HG03571 (cell line): Measurements from ENCODE around the gene SYTL5.
A peak's percentile ranks its signal among the peaks of the same experiment; 100 is the strongest.

Experiments
- ATAC-seq: cut with Tn5 transposase; IDR thresholded peaks from one replicate; pipeline ENCODE4 v1.9.1; 2021; ENCODE audit not compliant: unreplicated experiment

SYTL5 gene

DNA sequence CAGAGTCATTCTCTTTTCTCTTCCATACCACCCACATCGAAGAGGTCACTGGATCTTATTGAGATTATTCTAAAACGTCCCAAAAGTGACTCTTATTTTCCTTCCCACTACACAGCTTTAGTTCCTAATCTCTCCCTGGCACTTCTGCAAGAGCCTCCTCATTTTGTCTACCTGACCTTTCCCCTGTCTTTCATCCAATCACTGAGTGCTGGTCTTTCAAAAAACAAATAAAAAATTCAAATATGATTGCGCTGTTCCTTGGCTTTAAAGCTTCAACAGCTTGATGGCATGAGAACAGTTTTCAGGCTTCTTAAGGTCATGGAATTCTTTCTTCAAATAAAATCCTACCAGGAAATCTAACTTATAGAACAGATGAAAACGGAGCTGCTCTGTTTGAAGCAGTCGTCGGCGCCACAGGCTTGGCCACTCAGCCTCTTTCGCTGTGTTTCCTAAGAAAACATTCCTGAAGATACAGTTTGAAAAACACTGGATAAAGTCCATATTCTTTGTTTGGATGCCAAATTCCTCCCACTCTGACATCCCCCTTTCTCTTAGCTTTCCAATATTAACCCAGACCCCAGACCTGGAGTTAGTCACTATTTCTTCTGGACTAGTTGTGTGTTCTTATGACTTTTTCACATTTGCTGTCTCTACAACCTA is 12.5 kb downstream of the SYTL5 start:
- no peak for ATAC-seq

DNA sequence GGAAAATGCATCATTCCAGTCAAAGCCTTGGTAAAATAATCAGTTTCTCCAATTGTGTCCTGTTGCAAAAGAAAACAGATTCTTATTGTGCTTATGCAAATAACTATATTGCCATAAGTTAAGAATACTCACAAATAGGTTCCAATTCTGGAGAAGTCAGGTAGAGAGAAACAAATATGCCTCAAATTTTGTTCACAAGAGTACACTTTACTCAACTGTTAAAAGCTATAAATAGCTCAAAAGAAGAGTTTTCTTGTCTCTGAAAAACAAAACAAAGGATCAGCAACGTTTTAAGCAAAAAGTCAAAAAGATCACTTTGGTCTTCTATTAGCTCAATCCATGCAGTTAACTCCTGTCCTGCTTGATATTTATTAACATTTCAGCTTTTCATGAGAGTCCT is 21.9 kb downstream of the SYTL5 start:
- ATAC-seq = no peak

DNA sequence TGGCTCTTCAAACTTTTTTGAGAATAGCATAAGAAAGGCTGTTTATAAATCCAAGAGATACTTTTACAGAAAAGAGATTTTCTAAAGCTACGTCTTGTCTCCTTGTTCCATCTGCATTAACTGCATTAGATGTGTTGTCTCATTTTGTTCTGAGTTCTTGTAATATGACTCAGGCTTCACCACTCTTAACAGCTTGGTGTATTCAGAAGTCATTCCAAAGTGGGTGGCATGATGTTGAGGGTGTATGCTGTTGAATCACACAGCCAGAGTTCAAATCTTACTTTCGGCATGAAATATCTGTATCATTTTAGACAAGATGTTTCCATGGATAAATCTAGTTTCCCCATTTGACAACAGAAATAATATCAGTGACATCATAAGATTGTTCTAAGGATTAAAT is 30.1 kb downstream of the SYTL5 start:
- no peak for ATAC-seq

DNA sequence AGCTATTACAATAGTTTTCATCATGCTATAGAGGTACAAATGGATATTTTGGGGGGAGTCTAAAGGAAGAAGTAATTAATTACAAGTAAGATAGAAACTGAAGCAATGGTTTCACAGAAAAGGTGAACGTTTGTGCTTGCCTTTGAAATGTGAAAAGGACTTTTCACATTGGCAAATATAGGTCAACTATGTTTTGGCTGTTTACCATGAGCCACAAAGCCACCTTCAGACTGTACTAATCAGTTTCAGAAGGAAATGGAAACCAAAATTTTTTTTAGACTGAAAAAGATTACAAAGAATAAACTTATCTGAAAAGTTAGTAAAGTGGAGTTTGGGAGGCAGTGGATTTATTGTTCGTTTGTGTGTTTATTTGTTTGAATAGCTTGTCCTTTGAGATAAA is 32.1 kb downstream of the SYTL5 start:
- no peak for ATAC-seq

DNA sequence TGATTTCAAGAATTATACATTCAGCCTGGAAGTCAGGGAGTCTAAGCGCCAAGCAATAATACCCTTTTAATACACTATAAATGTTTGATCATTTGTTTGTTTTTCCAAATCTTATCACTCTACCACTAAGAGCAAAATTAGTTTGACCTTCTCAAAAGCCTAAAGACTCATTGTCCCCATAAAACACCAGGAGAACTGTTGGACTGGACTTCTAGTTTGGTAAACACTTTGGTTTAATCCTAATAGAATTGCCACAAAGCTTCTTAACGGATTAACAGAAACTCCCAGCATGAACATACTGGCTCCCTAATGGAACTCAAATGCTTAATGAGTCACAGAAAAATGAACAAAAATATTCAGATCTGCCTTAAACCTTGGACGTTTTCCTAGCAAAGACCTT is 34.9 kb downstream of the SYTL5 start:
- no peak for ATAC-seq

DNA sequence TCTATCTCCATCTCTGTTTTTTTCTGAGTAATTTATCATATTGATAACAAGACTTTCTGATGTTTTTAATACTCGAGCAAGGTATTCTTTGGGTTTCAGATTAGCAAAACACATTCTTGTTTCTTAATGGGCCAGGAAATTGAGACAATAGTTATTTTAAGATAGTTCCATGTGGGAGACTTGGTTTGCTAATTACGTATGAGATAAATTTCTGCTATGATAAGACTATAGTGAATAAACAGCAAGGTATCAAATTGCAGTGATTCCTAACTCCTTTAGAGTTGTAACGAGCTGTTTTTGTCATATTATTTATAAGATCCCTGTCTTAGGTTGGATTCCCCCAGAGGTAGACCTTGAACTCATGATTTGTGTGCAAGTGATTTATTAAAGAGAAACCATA is 38.3 kb downstream of the SYTL5 start:
- no peak for ATAC-seq

DNA sequence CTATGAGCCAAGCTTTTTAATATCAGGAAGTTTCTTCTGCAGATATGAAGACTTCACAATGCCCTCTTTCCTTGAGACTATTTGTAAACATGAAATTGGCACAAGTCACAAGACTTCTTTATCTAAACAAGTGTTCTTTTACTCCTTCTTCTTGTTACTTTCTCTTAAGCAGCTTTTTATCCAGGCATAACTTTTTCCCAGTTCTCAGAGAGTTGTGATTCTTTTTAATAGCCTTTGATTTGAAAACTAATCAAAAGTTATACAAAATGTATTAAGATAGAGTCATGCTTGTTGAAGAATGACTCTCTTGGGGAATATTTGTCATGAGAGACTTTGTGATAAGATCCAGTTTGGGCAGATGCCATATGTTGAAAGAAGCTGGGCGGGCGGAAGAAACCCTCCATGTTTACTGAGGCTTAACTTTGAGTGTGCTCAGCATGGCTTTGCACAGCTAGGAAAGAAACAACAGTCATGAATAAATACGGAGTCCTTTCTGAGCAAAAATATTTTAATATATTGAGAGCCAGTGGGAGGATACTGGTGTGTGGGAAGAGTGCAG is 39.3 kb downstream of the SYTL5 start:
- ATAC-seq = no peak

DNA sequence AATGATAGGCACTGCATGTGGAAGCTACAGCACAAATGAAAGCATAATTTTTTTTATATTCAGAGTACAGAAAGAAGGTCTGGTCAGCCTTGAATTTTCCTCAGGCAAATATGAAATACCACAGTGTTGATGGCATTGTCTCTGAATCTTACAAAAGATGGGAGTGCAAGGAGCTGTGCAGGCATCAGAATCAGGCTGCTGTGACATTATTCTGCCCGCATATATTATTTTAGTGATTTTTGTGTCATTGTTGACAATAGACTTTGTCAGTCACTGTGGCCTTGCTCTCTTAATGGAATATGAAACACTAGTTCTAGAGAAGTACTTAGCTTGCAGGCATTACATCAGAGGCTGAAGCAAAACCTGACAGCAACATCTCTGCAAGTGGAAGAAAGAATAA is 42.5 kb downstream of the SYTL5 start:
- no peak for ATAC-seq

DNA sequence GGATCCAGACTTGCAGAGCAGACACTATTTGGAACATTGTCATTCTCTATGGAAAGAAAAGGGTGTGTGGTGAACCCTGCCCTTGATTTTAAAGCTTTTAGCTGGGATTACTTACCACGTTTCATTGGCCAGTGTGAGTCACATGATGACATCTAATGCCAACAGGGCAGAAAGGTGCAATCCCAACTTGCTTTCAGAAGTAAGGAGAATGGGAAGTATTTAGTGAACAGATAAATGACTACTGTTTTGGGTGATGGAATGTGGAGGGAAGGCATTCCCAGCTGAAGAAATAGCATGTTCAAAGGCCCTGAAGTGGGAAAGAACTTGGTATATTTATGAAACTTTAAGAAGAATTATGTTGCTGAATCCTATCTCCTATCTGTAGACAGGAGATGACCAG is 44.5 kb downstream of the SYTL5 start:
- no peak for ATAC-seq

DNA sequence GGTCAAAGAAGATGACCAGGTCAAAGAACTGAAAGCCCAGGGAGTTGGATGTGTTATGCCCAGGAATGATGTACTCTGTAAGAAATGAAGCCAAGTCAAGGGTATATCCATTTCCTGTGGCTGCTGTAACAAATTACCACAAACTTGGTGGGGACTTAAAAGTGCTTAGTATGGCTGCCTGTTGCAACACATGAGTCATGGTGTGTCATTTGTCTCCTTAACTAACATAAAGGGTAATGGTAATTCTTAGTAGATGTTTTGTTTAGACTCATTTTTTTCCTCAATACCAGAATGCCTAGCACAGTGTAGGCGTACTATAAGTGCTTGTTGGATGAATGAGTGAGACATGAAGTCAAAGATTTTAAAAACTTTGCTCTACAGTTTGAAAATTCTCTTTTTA is 45.7 kb downstream of the SYTL5 start:
- no peak for ATAC-seq

DNA sequence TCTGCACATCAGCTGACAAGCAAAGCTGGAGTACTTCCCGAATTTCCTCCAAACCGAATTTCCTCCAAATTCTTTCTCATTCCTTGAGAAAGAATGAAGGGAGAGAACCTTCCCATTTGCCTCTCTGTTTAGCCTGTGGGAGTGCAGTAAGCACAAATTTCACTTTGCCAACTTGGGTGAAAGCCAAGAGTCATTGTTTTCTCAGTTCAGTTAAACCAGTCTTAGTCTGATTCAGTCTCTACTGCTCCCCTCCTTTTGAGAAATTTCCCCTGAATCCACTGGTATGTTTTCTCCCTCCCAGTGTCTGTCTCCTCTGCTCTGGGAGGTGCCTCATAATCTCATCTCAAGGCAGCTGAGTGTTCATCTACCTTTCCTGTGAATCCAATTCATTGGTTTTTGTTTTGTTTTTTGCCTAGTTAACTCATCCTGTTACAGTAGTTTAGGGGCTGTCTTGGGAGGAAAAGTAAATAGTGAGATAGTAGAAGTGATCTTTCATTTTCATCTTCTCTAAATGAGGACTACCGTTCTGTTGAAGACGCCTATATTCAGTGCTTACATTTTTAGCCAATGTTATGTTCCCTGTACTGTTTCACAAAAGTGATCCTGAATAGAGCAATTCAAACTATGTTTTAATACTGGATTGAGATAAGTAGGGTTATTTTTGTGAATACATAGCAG is 49.0 kb downstream of the SYTL5 start:
- peak; percentile 59 for ATAC-seq

DNA sequence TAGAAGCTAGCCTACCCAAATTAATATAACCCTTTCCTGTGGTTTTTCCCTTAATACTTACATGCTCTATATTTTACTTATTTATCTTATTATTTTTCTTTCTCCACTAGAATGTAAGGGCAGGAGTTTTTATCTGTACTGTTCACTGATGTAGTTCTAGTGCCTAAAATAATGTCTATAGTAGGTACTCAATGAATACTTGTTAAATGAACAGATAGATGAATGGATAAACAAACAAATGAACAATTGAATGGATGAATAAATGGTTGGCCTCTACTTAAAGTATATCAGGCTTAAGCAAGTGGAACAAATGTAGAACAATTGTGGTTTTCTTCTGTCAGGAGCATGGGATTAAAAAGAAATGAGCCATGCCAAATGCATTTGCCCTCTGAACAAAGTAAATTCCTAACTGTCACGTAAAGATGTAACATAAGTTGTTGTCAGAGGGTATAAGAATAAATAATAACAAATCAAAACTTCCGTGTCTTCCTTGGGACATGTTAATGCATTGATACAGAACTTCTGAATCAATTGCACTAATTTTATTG is 54.1 kb downstream of the SYTL5 start:
- no peak for ATAC-seq

DNA sequence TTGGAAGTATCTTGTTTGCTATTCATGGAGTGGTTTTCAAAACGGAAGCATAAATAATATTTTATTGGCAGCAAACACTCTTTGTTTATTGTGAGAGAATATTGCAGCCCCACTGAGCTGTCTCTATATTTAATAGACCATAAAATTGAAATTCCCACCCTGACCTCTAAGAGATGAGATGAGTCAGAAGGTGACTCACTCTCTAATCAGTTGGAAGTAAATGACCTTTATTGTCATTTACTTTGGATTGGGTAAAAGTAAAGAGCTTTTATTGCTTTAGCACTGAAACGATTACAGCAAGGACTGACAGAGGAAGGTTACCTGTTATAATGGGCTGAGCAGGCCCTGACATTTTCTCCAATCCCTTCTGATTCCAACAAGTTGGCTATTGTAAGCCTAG is 55.0 kb downstream of the SYTL5 start:
- ATAC-seq = no peak

DNA sequence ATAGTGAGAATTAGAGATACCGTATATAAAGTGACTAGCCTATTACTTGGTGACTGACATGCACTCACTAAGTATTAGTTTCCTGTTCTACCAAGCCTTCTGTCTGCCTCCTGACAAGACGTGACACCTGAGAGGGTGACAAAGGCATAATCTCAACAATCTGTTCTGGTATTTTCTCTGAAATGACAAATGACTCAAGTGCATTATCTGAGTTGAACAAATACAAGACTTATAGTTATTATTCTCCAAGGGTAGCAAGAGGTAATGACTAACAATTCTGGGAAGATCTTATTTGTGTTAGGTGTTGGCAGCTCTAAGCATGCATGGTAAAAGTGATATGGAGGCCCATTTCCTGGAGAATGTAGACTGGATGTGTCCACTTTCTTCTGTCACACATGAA is 60.6 kb downstream of the SYTL5 start:
- no peak for ATAC-seq

DNA sequence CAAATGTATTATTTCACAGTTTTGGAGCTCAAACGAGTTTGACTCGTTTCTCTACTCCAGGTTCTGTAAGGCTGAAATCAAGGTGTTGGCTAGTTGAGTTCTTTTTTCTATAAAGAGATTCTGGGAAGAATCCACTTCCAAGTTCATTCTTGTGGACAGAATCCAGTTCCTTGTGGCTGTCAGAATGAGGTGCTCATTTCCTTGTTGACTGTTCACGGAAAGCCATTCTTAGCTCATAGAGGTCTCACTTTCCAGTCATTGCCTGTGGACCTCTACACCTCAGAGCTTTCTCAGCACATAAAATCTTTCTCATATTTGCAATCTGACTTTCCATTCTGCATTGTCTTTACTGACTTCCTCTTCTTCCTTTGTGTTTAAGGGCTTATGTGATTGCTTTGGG is 62.9 kb downstream of the SYTL5 start:
- ATAC-seq = no peak

DNA sequence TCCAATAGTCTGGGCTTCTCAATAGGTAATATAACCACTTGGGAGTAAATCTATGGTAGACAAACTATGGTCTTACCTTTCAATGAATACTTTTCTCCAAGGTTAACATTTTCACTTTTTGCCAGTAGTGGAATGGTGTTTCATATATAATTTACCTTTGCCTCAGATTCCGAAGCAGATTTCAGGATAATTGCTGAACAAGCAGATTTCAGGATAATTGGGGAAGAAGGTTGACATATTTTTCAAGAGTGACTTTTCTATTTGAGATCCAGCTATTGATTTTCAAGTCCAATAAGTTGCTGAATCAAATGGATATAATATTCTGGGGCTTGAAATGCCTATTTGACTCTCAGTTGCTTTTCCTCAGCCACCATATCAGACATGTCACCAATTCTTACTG is 63.6 kb downstream of the SYTL5 start:
- no peak for ATAC-seq

DNA sequence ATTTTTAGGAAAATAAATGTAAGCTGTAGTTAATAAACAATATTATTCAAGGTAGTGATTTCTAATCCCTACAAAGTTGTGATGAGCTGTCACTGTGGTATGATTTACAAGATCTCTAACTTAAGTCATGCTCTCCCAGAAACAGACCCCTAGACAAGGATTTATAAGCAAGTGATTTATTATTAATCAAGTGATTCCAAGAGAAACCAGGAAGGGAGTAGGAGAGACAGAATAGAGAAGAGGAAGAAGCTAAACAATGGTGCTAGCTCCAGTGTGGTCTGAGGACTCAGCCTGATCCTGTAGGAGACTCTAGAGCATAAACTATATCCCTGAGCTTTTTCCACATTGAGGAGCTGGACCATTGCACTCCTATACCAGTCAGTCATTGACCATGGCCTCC is 73.1 kb downstream of the SYTL5 start:
- no peak for ATAC-seq

DNA sequence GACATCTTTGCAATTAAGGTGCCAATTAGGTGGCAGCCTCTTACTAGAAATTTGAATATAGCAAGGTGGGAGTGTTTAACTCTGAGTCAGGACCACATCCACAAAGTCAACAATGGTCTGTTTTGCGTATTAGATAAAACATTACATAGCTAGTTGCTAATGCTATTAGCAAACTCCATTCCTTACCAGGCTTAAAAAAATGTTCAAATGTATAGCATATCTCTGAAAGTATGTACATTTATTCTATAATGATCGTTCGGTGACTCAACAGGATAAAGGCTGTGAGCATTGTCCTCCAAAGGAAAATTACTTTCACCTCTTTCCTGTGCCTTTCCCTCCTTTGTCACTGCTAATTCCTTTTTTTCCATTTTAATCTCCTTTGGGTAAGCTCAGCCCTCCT is 74.5 kb downstream of the SYTL5 start:
- ATAC-seq = no peak

DNA sequence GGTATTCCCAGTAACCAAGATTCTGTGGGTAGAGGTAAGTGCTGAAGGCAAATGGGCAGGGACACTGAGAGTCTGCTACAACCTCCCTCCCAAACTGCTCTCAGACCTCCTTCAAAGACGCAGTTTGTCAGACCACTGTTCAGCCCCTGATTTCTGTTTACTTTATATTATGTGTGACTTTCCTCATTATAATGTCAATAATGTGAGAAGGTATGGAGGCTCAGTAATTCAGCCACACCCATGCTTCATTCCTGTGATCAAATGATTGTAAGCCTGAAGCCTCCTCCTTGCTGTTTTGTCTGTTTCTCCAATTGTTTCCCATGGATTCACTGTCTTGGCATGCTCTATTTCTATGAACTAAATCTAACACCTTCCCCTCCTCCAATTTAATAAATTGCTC is 75.6 kb downstream of the SYTL5 start:
- ATAC-seq = no peak

DNA sequence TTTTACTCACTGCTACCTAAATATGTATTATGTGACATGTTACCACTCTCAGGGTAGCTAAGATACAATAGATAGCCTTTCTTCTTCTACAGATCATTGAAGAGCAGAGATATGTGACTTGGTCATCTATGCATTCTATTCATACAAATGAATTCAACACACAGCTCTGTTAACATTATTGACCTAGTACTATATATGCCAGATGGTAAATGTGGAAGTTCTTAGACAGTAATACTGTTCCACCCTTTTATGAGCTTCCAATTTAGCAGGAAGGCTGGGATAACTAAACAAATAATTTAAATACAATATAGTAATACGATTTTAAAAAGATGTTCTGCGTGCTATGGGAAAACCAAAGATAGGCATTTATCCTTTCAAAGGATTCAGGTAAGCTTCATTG is 76.0 kb downstream of the SYTL5 start:
- ATAC-seq = no peak

DNA sequence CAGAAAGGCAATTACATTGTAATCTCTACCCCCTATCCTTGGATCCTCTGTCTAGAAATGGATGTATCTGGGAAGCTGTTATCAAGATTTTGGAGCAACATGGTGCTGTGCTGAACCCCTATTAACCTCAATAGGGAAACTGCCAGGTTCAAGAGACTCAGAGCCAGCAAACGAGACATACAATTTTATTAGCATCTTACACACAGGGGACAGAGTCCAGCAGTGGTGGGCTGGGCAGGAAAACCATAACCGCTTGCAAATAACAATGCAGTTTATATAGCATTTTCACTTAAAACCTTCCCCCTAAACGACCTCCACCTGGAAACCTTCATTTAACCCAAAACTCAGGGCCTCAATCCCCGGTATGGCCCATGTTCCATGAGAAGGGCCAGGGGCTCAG is 79.5 kb downstream of the SYTL5 start:
- ATAC-seq = no peak

DNA sequence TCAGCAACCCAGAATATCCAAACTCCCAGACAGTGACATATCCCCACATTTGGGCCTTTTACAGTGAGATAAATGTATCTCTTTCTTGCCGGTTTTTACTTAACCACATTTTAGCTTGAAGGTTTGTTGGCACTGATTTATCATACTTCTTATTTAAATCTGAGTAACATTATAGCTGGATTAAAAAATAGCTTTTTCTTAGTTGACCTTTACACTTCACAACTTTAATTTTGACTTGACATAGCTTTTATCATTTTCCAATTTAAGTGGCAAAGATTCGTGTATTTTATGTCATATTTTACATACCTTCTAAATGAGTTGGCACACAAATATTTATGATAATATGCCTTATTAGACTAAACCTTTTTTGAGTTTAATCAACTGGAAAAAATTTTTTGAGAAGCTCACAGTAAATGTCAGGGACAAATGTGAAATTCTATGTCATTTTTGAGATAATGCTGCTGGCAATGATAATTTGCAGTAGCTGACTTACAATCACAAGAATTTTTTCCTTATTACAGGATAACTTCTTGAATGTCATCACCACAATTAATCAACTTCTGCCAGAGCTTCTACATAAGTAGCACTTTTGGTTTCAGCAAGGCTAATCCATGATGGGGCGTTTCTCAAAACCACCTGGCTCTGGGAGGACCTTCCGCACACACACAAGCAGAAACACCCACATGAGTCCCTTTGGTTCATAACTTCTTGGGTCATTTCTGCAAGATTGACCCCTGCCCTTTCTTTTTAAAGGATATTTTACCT is 80.3 kb downstream of the SYTL5 start:
- ATAC-seq = no peak
